Embryonic facial prominence (tissue), 1 donor: ENCODE measurements around the gene SPATA31E1.

Experiments used
- DNase-seq: peaks from one replicate; pipeline ENCODE4 v3.0.0-alpha.2; 2016; ENCODE audit errors: extremely low spot score

SPATA31E1 gene

DNA sequence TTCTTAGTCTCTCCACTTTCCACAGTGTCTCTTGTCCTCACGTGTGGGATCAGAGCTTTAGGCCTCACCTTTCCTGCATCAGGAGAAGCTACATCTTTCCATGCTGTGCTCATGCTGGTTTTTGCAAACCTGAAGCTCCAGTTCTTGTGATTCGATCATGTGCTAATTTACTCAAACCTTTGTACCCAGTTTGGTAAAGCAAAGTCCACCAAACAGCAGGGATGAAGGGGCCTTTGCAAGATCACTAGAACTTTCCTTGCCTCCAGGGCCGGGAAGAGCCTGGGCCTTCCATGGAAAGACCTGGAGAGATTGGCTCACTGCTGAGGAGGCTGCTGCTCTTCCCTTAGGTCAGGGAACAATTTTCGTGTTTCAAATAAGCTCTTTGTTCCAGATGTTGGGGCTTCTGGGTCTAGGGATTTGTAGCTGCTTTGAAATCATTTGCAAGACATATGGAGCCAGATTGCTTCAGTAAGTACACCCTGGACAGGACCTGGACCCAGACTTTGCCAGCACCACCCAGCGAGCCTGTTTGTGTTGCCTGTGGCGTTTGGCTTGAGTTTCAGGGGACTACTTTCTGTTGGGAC lies 18.7 kb upstream of the SPATA31E1 start:
- DNase-seq: no peak

DNA sequence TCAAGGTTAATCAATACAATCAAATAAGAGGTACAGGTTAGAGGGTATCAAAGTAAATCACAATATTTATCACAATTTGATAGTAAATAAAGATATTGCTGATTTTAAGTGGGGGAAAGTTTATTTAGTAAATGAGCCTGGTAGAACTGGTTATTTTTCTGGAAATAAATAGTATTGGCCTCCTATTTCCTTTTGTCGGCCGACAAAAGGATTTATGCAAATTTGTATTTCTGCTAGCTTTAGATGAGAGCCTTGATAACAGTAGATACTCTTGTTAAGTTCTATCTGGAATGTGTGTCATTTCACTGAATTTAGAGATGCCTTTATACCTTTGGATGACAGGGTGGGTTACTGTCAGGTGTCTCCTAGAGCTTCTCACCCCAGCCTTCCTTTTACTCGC lies 17.8 kb upstream of the SPATA31E1 start:
- DNase-seq: no peak

DNA sequence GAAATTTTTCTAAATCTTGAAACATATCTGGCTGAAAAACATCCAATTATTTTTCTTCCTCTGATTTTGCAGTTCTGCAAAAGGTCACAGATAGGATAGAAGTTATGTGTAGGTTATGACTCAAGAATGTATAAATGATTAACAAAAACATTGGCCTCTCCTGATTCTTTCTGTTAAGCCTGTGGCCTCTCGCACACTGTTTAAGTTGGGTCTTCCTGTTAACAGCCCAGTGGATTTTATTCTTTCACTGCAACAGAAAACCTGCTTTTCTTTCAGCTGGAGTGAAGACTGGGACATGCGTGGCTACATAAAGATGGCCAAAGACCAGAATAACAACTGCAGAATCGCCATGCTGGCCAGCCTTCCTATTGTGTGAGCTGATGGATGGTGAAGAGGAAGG lies 17.1 kb upstream of the SPATA31E1 start:
- DNase-seq: no peak

DNA sequence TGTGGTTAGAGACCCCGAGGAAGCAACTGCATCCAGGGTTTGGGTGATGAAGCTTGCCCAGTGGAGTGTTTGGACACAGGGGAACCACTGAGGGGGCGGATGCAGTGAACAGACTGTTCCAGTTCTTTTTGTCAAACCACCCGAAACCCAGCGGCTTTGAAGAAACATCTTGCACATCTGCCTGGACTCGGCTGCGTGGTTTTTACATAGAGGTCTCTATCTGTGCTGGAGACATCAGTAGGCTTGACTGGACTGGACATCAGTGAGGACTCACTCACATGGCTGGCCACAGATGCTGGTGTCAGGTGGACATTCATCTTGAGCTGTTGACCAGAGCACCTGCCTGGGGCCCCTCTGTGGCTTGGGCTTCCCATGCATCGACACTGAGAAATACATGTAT lies 15.3 kb upstream of the SPATA31E1 start:
- no peak for DNase-seq

DNA sequence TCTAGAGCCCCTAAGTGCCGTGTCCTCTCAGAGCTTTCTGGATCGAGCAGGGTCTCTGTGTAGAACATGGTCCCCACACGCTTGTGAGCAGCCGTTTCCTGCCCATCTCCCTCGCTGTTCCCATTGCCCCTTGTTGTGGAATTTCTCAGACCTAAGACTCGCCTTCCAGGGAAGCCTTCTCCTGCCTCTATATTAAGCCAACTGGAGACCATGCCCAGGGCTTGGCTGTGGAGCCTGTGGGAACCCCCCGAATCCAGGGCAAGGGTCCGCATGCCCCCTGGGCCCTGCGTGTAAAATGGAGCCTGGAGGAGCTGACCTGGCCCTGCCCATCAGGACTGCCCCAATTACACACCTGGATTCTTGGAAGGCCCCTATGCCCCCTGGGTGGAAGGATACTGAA lies 14.5 kb upstream of the SPATA31E1 start:
- no peak for DNase-seq

DNA sequence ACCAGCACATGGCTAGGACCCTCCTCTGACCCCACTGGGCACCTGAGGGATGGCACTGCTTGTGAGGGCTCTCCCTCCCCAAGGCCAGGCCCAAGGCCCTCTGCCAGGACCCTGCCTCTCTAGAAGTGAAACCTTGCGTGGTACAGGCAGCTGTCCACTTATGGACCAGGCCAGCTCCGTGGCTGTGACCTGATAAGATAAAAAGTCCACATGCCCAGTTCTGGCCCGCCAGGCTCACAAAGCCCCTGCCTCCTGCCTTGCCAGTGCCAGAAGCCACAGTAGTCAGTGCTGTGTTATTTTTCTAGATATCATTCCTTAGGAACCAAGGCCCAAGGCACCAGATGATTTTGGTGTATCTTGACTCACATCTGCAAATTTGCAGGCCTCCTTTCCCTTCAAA lies 14.0 kb upstream of the SPATA31E1 start:
- DNase-seq: no peak

DNA sequence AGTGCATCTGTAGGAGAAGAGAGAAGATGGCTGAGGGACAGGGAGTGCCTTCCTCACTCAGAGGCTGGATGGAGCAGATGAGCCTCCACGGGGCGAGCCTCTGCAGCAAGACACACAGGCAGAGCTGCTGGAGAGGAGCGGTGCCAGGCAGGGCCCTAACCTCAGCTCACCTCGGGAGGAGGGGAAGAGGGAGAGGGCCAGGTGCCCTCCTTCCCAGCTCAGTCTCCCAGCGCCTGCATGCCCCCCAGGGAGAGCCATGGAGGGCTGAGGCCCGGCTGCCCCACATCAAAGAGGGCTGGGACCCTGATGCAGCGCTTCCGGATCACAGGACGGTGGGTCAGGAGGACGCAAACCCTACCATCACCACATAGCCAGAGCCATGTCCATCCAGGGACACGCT lies 13.6 kb upstream of the SPATA31E1 start:
- DNase-seq: no peak

DNA sequence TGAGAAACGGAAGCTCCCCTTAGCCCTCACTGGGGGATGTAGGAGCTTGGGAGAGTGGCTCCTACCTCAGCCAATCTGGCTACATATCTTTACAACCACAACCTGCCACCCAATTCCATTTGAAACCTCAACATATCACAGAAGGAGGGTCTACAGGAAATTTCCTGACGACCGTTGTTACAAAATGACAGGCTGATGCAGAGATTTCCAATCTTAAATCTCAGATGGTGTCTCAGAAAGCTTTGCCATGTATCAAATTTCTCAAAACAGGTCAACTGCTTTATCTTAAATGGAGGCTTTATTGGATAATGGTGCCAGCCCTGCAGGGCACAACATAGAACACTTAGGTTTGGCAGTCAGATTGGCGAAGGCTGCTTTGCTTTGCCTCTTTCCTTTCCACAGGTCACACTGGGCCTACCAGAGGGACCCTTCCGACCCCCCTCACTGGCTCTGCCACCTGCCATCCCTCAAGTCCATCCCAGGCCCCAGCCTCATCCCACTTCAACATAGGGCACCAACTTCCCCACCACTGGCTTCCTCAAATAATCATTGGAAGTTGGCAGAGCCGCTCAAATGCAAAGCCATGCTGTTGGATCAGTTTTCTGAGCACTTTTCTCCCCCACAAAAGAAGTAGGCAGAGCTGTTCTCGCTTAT lies 11.1 kb upstream of the SPATA31E1 start:
- no peak for DNase-seq

DNA sequence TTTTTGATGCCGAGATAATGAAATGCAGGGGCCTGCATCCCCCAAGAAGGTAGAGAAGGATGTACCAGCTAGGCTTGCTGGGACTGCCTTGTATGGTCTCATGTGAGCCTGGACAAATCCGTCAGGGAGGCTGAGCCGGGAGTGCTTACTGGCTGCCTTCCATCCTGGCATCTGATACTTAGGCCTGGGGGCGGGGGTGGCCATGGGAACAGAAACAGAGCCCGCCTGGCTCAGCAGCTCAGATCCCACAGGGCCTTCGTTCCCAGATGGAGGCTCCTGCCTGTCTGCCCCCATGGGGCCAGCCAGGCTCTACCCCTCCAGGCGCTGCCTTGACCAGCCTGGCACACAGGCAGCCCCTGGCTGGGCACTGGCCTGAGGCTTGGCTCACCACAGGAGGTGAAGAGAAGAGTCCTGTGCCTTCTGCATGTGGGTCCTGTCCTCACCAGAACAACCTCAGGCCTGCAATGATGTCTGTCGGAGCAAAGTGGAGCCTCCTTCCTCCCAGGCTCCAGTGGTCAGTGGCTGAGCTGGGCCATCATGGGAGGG lies 10.5 kb upstream of the SPATA31E1 start:
- peak; percentile 16 for DNase-seq

DNA sequence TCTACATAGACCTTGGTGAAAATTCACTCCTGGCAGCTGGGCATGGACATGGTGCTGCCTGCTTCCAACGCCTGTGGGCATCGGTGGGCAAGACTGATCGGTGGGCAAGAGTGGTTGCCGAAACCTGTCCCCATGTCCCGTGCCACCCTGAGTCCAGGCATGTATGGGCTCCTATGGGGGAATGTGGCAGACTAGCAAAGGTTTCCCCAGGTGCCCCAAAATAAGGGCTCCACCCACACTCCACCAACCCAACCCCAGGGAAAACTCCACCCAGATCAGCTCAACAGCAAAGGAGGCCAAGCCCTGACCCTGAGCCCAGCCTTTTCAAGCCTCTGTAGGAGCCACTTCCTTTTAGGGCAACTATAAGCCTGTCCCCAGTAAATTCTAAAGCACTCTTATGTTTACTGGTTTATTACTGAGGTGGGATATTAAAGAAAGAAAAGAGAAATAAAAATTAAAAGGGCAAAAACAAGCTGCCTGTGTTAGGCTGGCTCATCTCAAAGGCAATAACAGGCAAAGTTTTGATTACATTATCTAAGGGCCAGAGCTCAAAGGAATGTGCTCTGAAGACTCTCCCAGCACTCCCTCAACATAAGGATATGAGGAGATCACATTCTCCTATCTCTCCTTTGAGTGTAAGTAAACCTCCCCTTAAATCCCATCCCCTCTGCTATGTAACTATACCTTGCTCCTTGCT lies 8.9 kb upstream of the SPATA31E1 start:
- no peak for DNase-seq

DNA sequence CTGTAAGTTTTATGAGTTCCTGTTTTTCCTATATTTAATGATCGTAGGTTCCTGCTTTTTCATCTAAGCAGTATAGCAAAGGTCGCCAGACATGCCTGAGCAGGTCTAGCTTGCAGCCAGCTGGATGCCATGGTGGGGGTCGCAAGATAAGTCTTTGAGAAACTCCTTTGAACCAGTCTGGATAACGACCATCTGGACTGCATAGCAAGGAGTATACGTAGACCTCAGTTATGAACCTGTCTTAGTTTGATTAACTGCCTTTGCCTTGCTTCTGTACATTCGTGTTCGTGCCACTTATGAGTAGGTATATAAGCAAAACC lies 8.4 kb upstream of the SPATA31E1 start:
- DNase-seq: no peak

DNA sequence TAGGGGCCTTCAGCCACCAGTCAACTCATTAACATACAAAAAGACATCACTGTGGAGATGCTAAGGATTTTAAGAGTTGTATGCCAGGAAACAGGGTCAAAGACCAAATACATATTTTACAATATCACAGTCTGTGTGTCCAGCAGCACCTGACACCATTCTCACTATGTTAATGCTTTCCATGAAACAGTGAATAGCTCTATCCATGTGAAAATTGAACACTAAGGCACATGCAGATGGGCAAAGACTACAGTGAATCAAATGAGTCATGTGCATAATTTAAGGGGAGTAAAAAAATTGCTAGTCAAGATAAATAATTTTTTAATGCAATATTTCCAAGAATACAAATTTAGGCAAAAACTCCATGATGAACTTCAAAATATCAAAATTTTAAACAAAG lies 7.6 kb upstream of the SPATA31E1 start:
- DNase-seq: no peak

DNA sequence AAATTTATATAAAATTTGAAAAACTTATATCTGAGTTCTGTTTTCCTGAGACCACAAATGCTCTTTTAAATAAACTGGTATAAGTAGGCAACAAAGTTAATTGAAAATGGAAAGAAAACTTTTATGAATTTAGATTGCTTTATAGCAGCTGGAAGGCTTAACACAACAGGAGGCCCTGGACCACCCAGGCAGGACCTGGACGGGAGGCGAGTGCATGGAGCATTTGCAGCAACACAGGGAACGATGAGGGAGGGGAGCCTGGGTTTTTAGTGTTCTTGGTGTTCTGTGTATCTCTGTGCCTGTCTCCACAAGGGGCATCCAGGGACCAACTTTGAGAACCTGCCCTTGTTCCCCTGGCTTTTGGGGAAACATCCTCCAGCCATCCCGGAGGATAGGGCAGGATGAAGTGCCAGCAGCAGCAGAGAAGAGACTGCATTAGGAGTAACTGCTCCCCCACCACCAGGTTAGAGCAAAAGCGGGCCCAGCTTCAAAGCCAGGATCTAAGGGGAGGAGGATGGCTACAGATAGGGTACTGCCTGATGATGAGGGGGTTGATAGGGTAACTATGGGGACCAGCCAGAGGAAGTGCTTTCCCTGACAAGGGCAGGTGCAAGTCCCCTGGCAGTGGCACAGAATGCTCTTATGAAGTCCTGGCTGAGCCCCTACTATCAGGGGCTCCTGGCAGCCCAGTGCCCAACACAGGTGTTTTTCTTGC lies 6.7 kb upstream of the SPATA31E1 start:
- DNase-seq: no peak

DNA sequence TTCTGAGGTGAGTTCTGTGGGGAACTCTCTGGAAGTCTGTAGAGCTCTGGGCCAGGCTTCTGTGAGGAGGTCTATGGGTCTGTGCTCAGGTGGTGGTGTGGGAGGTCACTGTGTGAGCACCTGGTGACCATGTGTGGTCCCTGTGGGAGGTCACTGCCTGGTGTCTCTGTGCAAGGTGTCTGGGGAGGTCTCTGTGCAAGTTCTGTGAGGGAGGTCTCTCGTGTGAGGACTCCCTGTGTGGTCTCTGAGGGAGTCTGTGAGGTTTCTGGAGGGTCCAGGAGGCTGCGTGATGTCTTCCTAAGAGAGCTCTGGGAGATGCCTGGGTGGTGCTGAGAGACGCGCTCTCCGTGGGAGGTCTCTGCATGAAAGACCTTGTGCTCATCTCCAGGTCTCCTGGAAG lies 6.0 kb upstream of the SPATA31E1 start:
- no peak for DNase-seq

DNA sequence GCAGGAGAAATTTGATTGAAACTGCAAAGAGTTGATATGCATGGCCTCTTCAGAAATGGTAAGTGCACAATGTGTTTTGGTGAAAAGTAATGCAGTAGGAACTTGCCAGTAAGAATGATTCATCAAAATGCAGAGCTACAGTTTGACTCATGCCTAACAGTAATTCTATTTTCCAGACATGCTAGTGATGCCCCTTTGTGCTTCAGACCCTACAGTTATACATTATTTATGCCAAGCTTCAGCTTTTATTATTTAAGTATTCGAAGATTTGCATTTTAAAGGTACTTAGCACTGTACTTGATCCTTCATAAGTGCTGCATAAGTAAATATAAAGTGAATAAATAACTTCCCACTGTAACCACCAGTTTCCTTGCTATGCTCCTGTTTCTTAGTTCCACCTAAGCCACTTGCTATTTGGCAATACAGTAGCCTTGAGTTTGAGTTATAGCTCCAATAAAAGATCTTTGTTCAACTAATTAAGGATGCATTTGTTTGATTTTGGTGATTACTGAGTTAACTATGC lies 3.6 kb upstream of the SPATA31E1 start:
- no peak for DNase-seq

DNA sequence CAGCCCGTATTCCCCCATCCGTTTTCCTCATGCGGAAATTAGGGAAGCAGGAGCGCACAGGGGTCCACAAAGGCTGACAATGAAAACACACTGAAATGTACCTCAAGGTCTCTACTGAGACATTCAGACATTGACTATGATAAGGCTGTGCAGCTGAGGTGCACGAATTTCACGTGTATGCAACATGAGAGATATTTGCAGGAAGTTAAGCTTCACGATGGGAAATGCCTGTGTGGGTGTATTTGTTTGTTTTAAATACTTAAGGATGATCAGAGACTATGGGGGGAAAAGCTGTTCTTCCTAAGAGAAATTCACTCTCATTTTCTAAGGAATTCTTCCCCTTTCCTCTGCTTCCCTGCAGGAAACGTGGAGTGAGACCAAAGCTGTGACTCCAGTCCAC lies 2.6 kb upstream of the SPATA31E1 start:
- DNase-seq: no peak

DNA sequence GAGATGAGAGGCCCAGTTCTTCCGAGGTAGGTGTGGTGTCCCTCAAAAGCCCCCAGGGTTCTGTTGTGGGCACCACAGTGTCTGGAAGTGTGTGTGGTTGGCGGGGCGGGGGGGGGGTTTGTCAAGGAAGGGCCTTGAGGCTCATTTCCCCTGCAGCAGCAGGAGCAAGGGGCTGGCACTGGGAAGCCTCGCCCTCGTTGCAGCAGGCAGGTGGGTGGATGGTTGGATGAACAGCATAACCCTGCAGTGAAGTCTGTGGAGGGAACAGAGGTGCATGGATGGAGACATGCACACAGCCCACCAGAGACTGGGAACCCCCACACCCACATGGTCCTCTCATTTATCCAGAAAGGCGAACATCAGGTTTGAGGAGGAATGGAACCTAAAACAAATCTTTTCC lies 2.0 kb upstream of the SPATA31E1 start:
- DNase-seq: no peak

DNA sequence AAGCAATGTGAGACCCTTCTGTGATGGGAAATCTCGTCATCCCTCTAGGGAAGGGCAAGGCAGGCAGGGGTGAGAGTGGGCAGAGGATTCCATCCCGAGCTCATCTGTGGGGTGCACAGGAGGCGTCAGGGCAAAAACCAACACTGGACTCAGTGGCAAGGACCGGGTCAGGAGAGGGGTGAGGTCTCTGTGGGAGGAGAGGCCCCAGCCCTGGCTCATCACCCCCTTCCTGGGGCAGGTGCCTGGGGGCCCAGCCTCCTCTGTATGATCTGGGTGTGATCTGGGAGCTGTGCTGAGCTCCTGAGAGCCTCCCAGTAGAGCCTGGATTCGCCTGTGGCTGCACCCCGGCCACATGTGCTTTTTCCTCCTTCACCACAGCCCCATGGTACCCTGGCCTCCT lies 597 bp downstream of the SPATA31E1 start:
- DNase-seq: no peak

DNA sequence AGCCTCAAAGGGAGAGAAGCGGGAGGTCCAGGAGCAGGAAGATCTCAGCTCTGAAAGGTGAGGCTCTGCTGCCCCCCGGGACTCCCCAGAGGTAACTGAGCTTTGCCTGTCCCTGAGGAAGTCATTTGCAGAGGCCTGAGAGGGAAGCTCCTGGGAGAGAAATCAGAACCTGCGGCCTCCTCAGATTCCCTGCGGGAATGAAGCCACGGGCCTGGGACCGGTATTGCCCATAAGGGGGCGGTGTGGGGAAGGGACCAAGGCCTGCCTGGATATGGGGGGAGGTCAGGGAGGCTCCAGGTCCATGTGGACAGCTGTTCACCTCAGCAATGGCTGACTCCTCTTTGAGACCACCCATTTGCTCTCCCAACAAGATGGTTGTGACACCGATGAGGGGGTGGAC lies 1.3 kb downstream of the SPATA31E1 start:
- no peak for DNase-seq

DNA sequence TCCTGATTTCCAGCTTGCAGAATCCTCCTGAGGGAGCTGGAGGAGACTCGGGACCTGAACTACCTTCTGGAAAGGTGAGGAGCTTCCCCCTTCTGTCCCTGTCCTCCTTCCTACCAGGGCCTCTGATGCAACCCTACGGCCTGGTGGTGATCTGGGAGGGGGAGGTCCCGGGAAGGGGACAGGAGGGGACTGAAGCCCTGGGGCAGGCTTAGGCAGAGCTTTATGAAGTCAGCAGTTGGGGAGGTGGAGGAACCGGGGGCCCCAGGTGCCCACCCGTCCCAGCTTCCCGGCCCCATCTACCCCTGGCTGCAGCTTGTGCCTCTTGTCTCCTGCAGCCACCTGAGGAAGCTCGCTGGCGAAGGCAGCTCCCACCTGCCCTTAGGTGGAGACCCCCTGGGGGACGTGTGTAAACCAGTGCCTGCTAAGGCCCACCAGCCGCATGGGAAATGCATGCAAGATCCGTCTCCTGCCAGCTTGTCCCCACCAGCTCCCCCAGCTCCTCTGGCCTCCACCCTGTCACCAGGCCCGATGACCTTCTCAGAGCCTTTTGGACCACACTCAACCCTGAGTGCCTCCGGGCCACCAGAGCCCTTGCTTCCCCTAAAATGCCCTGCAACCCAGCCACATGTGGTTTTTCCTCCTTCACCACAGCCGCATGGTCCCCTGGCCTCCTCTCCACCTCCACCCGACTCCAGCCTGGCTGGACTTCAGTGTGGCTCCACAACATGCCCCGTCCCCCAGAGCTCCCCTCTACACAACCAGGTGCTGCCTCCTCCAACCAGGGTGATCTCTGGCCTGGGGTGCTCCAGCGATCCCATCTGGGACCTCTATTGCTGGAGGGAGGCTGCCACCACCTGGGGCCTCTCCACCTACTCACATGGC lies 2.1 kb downstream of the SPATA31E1 start:
- no peak for DNase-seq

DNA sequence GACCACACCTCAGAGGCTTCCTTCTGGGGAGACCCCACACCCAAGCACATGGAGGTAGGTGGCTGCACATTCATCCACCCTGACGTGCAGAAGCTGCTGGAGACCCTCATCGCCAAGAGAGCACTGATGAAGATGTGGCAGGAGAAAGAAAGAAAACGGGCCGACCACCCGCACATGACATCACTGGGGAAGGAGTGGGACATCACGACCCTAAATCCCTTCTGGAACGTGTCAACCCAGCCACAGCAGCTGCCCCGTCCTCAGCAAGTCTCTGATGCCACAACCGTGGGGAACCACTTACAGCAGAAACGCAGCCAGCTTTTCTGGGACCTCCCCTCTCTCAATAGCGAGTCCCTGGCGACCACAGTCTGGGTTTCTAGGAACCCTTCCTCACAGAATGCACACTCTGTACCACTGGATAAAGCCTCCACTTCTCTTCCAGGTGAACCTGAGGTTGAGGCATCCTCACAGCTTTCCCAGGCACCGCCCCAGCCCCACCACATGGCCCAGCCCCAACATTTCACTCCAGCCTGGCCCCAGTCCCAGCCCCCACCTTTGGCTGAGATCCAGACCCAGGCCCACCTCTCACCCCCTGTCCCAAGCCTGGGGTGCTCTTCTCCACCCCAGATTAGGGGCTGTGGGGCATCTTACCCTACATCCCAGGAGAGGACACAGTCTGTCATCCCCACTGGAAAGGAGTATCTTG lies 3.0 kb downstream of the SPATA31E1 start:
- DNase-seq: no peak
